Smooth muscle cell (in vitro differentiated cells): Measurements from ENCODE around the gene GAA. TPM values are rescaled to one million over a fixed set of nuclear protein-coding genes. Genes with fewer than 3 reads are reported as not detected.

Experiments used
- DNase-seq: peaks from one replicate; lab custom pipeline; 2025; ENCODE audit not compliant: unreplicated experiment; lab: John Stamatoyannopoulos, UW
- H2AFZ ChIP-seq: fragments of 200-600 bp; sonication (generic); 2 replicates; pipeline ENCODE4 v1.6.0; 2016; ENCODE audit warnings: antibody characterized with exemption, low read depth, mild to moderate bottlenecking
- H3F3A ChIP-seq: fragments of 200-600 bp; sonication (generic); 2 replicates; pipeline ENCODE4 v1.6.0; 2017; ENCODE audit warnings: antibody characterized with exemption, low read depth
- H3K27ac ChIP-seq: fragments of 200-600 bp; sonication (generic); 2 replicates; pipeline ENCODE4 v1.5.1; 2016; ENCODE audit warnings: low read depth, mild to moderate bottlenecking
- H3K27me3 ChIP-seq: fragments of 200-600 bp; sonication (generic); 2 replicates; pipeline ENCODE4 v1.6.1; 2016; ENCODE audit warnings: low read depth, mild to moderate bottlenecking
- H3K36me3 ChIP-seq: fragments of 200-600 bp; sonication (generic); 2 replicates; pipeline ENCODE4 v1.5.1; 2016; ENCODE audit warnings: low read depth
- H3K4me1 ChIP-seq: fragments of 200-600 bp; sonication (generic); 2 replicates; pipeline ENCODE4 v1.5.1; 2016; ENCODE audit warnings: low read depth
- H3K4me2 ChIP-seq: fragments of 200-600 bp; sonication (generic); 2 replicates; pipeline ENCODE4 v1.6.0; 2016; ENCODE audit warnings: mild to moderate bottlenecking
- H3K4me3 ChIP-seq: fragments of 200-600 bp; sonication (generic); 2 replicates; pipeline ENCODE4 v1.5.1; 2016; ENCODE audit warnings: mild to moderate bottlenecking
- H3K79me2 ChIP-seq: fragments of 200-600 bp; sonication (generic); 2 replicates; pipeline ENCODE4 v1.6.0; 2016; ENCODE audit warnings: low read depth, mild to moderate bottlenecking
- H3K9ac ChIP-seq: fragments of 200-600 bp; sonication (generic); 2 replicates; pipeline ENCODE4 v1.6.0; 2016; ENCODE audit warnings: low read depth
- H3K9me3 ChIP-seq: fragments of 200-600 bp; sonication (generic); replicated peaks from 2 replicates; pipeline ENCODE4 v1.5.1; 2016; ENCODE audit warnings: low read depth
- H4K20me1 ChIP-seq: fragments of 200-600 bp; sonication (generic); 2 replicates; pipeline ENCODE4 v1.6.0; 2016; ENCODE audit warnings: low read depth
- WGBS: methylation state at CpG from one replicate; pipeline ENCODE4 v1.1.7; 2016; ENCODE audit warnings: low lambda C conversion rate; 5-methylcytosine and 5-hydroxymethylcytosine counted together
- polyA plus RNA-seq: library from polyadenylated mRNA; unstranded; fragments of >200 nt; fragmentation: Nextera tagmentation; extraction: Ambion mirVana; gene quantifications from 2 replicates; pipeline ENCODE4 v1.2.1, GENCODE V29; 2016
- total RNA-seq: library from RNA; depleted of rRNA; stranded (reverse); fragments of >200 nt; gene quantifications from 2 replicates; pipeline ENCODE4 v1.2.3, GENCODE V29; 2014
- TF ChIP-seq, protein P1 (sequence below): fragments of 200-600 bp; sonication (generic); IDR thresholded peaks from 2 replicates; pipeline ENCODE4 v1.5.1; 2017; ENCODE audit warnings: borderline replicate concordance, mild to moderate bottlenecking, antibody characterized with exemption; ENCODE audit not compliant: insufficient read depth, poor library complexity, severe bottlenecking

Gene GAA
- total and polyA plus RNA-seq, 2 experiments from 2014 or later: 36.6 to 53.6 TPM

DNA sequence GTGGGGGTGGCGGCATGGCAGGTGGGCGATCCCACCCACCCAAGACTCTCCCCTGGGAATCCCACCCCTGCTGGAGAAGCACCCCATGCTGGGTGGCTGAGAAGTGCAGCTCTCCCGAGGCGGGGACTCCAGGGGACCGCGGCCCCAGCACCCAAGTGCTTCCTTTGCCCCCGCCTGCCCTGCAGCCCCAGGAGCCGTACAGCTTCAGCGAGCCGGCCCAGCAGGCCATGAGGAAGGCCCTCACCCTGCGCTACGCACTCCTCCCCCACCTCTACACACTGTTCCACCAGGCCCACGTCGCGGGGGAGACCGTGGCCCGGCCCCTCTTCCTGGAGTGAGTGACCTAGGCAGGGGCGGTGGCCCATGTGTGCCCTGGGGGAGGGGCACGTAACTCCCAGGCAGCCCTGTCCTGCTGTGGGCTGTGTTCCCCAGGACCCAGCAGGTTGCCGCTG lies 11.7 kb downstream of the GAA start:
- Histone ChIP-seq H3K9ac (no peak overlapping the region), H3F3A (no peaks in the 10 kb centered on the region), H3K9me3 (no peaks in the 10 kb centered on the region), H4K20me1 (no peaks in the 10 kb centered on the region), H3K27me3 (no peaks in the 10 kb centered on the region), H3K79me2 (no peaks in the 10 kb centered on the region), H3K4me1 (no peaks in the 10 kb centered on the region), H3K27ac (no peak overlapping the region), H3K4me2 (no peak overlapping the region), H3K36me3 (no peaks in the 10 kb centered on the region), H2AFZ (no peak overlapping the region), H3K4me3 (no peak overlapping the region)
- DNase-seq: no peak
- TF ChIP-seq, protein P1, sequence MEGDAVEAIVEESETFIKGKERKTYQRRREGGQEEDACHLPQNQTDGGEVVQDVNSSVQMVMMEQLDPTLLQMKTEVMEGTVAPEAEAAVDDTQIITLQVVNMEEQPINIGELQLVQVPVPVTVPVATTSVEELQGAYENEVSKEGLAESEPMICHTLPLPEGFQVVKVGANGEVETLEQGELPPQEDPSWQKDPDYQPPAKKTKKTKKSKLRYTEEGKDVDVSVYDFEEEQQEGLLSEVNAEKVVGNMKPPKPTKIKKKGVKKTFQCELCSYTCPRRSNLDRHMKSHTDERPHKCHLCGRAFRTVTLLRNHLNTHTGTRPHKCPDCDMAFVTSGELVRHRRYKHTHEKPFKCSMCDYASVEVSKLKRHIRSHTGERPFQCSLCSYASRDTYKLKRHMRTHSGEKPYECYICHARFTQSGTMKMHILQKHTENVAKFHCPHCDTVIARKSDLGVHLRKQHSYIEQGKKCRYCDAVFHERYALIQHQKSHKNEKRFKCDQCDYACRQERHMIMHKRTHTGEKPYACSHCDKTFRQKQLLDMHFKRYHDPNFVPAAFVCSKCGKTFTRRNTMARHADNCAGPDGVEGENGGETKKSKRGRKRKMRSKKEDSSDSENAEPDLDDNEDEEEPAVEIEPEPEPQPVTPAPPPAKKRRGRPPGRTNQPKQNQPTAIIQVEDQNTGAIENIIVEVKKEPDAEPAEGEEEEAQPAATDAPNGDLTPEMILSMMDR: no peak
- 88% methylated on average over 19 of the region's 20 CpGs for whole genome bisulfite sequencing

DNA sequence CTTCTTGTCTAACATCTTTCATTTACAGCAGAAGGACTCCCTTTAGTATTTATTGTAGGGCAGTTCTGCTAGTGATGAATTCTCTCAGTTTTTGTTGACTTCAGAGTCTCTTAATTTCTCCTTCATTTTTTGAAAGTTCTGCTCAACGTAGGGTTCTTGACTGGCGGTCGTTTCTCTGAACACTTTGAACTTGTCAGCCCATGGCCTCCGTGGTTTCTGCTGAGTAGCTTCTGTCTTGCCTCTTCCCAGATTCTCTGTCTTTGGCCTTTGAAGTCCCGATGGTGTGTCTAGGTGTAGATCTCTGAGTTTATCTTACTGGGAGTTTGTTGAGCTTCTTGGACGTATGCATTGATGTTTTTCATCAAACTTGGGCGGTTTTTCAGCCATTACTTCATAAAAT lies 13.4 kb downstream of the GAA start:
- no peaks in the 10 kb centered on the region for H4K20me1 ChIP-seq
- 83% methylated on average over 7 of the region's 7 CpGs for WGBS
- no peaks in the 10 kb centered on the region for H3K4me1 ChIP-seq
- H3K36me3 ChIP-seq: no peaks in the 10 kb centered on the region
- no peaks in the 10 kb centered on the region for H3F3A ChIP-seq
- TF ChIP-seq, protein P1: no peak
- H3K27me3 ChIP-seq: no peaks in the 10 kb centered on the region
- no peak overlapping the region for H3K4me3 ChIP-seq
- H3K4me2 ChIP-seq: no peak overlapping the region
- no peak overlapping the region for H3K9ac ChIP-seq
- DNase-seq: no peak
- no peak overlapping the region for H2AFZ ChIP-seq
- no peak overlapping the region for H3K27ac ChIP-seq
- H3K79me2 ChIP-seq: no peaks in the 10 kb centered on the region
- H3K9me3 ChIP-seq: no peaks in the 10 kb centered on the region

DNA sequence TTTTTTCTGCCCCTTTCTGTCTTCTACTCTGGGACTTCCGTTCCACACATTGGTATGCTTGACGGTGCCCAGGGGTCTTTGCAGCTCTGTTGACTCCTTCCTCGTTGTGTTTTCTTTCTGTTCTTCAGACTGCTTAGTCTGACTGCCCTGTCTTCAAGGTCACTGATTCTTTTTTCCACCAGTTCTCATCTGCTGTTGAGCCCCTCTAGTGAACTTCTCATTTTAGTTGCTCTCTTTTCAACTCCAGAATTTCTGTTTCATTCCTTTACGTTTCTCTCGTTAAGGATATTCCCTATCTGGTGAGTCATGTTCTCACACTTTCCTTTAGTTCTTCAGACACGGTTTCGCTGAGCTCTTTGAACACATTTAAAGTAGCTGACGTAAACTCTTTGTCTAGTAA lies 13.8 kb downstream of the GAA start:
- no peaks in the 10 kb centered on the region for H3K9me3 ChIP-seq
- H3K27ac ChIP-seq: no peak overlapping the region
- no peaks in the 10 kb centered on the region for H3K36me3 ChIP-seq
- no peak overlapping the region for H3K4me3 ChIP-seq
- no peaks in the 10 kb centered on the region for H3K4me1 ChIP-seq
- H2AFZ ChIP-seq: no peak overlapping the region
- 90% methylated on average over 8 of the region's 8 CpGs for WGBS
- H3K4me2 ChIP-seq: no peak overlapping the region
- no peak for DNase-seq
- no peak overlapping the region for H3K9ac ChIP-seq
- no peaks in the 10 kb centered on the region for H3F3A ChIP-seq
- no peaks in the 10 kb centered on the region for H4K20me1 ChIP-seq
- TF ChIP-seq, protein P1: no peak
- H3K79me2 ChIP-seq: no peaks in the 10 kb centered on the region
- no peaks in the 10 kb centered on the region for H3K27me3 ChIP-seq

DNA sequence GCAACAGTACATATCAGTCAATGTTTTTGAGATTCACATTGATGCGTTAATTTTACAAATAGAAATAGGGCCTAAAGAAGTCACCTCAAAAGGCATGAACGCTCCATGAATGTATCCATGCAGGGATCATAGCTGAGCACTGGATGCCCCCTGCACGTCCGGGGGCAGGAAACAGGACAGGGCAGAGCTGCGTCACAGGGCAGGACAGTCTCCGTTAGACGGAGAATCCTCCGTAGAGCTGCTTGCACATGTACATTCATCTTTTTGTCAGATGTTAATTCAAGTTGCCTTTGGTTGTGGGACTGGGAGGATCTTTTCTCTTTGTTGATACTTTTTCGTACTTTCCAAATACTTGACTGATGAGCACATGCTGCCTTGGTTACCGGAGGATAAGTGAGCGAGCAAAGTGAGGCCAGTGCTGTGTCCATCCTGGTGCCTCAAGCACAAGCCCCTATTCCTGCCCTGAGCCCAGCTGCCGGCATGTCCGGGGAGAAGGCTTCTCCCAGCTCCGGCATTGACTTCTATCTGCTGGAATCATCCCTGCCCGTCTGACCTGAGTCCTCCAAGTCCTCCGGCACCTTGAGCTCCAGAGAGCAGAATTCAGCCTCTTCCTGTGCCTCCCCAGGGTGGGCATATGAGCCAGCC lies 15.0 kb downstream of the GAA start:
- WGBS: 89% methylated on average over 16 of the region's 16 CpGs
- no peak for DNase-seq
- Histone ChIP-seq H3K27me3 (no peaks in the 10 kb centered on the region), H3F3A (no peaks in the 10 kb centered on the region), H3K79me2 (no peaks in the 10 kb centered on the region), H3K9ac (no peak overlapping the region), H2AFZ (no peak overlapping the region), H4K20me1 (no peaks in the 10 kb centered on the region), H3K36me3 (no peaks in the 10 kb centered on the region), H3K9me3 (no peaks in the 10 kb centered on the region), H3K27ac (no peak overlapping the region), H3K4me2 (no peak overlapping the region), H3K4me3 (no peak overlapping the region), H3K4me1 (no peaks in the 10 kb centered on the region)
- TF ChIP-seq, protein P1: no peak
